ENCODE results near the gene GYS2. TPM values are rescaled to one million over a fixed set of nuclear protein-coding genes. Genes with fewer than 3 reads are reported as not detected.
A peak's percentile ranks its signal among the peaks of the same experiment; 100 is the strongest.

The GYS2 gene
- total and polyA plus RNA-seq, 2 donors from 2014 or later, result not detected

DNA sequence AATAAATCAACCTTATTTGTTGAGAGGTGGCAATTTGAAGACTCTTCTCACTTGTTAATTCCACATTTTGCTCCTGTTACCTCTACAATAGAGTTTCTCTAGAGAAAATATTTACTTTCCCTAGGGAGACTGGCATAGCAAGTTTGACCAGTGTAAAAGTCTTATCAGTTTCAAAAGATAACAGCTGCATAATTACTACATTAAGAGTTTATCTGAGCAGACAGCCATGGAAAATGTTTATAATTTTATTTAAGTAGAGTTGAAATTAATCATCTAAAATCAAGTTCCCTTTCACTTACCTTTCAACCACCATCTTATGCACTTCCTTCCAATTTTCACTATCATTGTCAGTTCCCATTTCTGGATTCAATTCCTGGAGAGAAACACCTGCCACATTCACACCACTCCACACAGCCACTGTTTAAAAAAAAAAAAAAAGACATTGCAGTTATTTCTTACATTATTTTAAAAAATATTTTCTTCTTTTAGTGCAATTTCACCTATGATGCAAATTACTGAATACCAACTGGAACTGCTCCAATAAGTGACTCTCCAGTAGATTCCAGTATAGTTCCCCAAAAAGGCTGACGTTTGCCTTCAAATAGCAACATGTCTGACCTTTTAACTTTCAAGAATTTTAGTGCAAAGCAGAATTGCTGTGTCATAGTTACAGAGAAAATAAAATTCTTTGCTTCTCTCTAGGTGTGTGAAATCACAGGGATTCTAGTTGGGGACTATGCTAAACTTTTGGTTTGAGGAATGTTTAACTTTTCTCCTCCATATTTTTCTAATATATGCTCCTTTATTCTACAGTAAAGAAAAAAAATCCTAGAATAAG, 33.6 kb upstream of the GYS2 start:
- TF ChIP-seq, protein P1, sequence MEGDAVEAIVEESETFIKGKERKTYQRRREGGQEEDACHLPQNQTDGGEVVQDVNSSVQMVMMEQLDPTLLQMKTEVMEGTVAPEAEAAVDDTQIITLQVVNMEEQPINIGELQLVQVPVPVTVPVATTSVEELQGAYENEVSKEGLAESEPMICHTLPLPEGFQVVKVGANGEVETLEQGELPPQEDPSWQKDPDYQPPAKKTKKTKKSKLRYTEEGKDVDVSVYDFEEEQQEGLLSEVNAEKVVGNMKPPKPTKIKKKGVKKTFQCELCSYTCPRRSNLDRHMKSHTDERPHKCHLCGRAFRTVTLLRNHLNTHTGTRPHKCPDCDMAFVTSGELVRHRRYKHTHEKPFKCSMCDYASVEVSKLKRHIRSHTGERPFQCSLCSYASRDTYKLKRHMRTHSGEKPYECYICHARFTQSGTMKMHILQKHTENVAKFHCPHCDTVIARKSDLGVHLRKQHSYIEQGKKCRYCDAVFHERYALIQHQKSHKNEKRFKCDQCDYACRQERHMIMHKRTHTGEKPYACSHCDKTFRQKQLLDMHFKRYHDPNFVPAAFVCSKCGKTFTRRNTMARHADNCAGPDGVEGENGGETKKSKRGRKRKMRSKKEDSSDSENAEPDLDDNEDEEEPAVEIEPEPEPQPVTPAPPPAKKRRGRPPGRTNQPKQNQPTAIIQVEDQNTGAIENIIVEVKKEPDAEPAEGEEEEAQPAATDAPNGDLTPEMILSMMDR (IDR thresholded peaks at IDR 0.05; ENCODE audit: borderline replicate concordance, extremely low read depth, insufficient read depth), result no peak
- H3K27me3 ChIP-seq (ENCODE audit: control insufficient read depth, insufficient read depth, low read length), result no peaks in the 10 kb centered on the region
- no peak for DNase-seq
- H3K27ac ChIP-seq (ENCODE audit: low read depth in 2 of 2, low read length in 2 of 2), result peak overlapping the region in 1 of 2 donors; percentile 47
- H3K4me3 ChIP-seq (ENCODE audit: low read length in 3 of 3), result no peak overlapping the region
- intact Hi-C loops (cut with DNase I), result no loop called here
- FAIRE-seq, result no peak
- H3K36me3 ChIP-seq (ENCODE audit: control insufficient read depth in 2 of 3, insufficient read depth in 3 of 3, low read length in 3 of 3), result peaks cover 21 to 55% (median 44%) of the 10 kb centered on the region in 3 donors
- peaks cover 0 to 5% (median 0%) of the 10 kb centered on the region in 3 donors for H3K4me1 ChIP-seq (ENCODE audit: control insufficient read depth in 2 of 3, insufficient read depth in 2 of 3, low read depth in 1 of 3, low read length in 3 of 3)
- no peaks in the 10 kb centered on the region for H3K9me3 ChIP-seq (ENCODE audit: control insufficient read depth in 2 of 3, insufficient read depth in 1 of 3, low read length in 3 of 3)
- H3K9ac ChIP-seq (ENCODE audit: low read length in 3 of 3), result no peak overlapping the region

DNA sequence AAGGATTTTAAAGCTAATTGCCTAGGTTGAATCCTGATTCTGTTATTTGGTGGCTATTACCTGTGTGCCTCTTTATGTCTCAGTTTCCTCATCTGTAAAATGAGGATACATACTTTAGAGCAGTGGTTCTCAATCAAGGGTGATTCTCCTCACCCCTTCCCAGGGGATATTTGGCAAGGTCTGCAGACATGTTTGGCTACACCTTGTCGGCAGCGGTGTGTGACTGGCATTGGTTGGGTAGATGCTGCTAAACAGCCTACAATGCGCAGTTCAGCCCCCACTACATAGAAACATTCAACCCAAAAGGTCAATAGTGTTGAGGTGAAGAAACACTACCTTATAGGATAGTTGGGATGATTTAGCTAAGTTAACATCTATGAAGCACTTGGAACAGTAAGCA, 29.6 kb upstream of the GYS2 start:
- TF ChIP-seq, protein P1 (IDR thresholded peaks at IDR 0.05; ENCODE audit: borderline replicate concordance, extremely low read depth, insufficient read depth), result no peak
- peaks cover 15 to 34% (median 21%) of the 10 kb centered on the region in 3 donors for H3K36me3 ChIP-seq (ENCODE audit: control insufficient read depth in 2 of 3, insufficient read depth in 3 of 3, low read length in 3 of 3)
- H3K9ac ChIP-seq (ENCODE audit: low read length in 3 of 3), result no peak overlapping the region
- H3K9me3 ChIP-seq (ENCODE audit: control insufficient read depth in 2 of 3, insufficient read depth in 1 of 3, low read length in 3 of 3), result no peaks in the 10 kb centered on the region
- no peaks in the 10 kb centered on the region for H3K4me1 ChIP-seq (ENCODE audit: control insufficient read depth in 2 of 3, insufficient read depth in 2 of 3, low read depth in 1 of 3, low read length in 3 of 3)
- FAIRE-seq (no peak), DNase-seq (no peak)
- H3K4me3 ChIP-seq (ENCODE audit: low read length in 3 of 3), result no peak overlapping the region
- intact Hi-C loops (cut with DNase I), result no loop called here
- no peak overlapping the region for H3K27ac ChIP-seq (ENCODE audit: low read depth in 2 of 2, low read length in 2 of 2)
- no peaks in the 10 kb centered on the region for H3K27me3 ChIP-seq (ENCODE audit: control insufficient read depth, insufficient read depth, low read length)

DNA sequence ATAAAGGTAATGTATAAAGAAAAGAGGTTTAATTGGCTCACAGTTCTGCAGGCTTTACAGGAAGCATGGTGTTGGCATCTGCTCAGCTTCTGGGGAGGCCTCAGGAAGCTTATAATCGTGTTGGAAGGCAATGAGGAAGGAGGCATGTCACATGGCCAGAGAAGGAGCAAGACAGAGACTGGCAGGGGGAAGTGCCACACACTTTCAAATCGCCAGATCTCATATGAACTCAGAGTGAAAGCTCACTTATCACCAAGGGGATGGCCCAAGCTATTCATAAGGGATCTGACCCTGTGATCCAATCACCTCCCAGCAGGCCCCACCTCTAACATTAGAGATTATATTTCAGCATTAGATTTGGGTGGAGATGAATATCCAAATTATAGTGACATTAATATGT, 26.7 kb upstream of the GYS2 start:
- DNase-seq, result no peak
- Histone ChIP-seq H3K4me1 (ENCODE audit: control insufficient read depth in 2 of 3, insufficient read depth in 2 of 3, low read depth in 1 of 3, low read length in 3 of 3) (no peaks in the 10 kb centered on the region), H3K27ac (ENCODE audit: low read depth in 2 of 2, low read length in 2 of 2) (no peak overlapping the region), H3K9me3 (ENCODE audit: control insufficient read depth in 2 of 3, insufficient read depth in 1 of 3, low read length in 3 of 3) (no peaks in the 10 kb centered on the region), H3K4me3 (ENCODE audit: low read length in 3 of 3) (no peak overlapping the region), H3K27me3 (ENCODE audit: control insufficient read depth, insufficient read depth, low read length) (no peaks in the 10 kb centered on the region), H3K36me3 (ENCODE audit: control insufficient read depth in 2 of 3, insufficient read depth in 3 of 3, low read length in 3 of 3) (peaks cover 14 to 23% (median 15%) of the 10 kb centered on the region in 3 donors), H3K9ac (ENCODE audit: low read length in 3 of 3) (no peak overlapping the region)
- no peak for FAIRE-seq
- intact Hi-C loops (cut with DNase I), result no loop called here
- TF ChIP-seq, protein P1 (IDR thresholded peaks at IDR 0.05; ENCODE audit: borderline replicate concordance, extremely low read depth, insufficient read depth), result no peak
